Gastroesophageal sphincter (tissue), 3 donors: Measurements from ENCODE around the gene PREX1.

Source experiments
- CTCF ChIP-seq, 4 experiments: fragments of 200-600 bp in 2 of 4; fragments of 450-650 bp in 2 of 4; sonication (generic) in 1 of 4; IDR thresholded peaks; one replicate each; pipeline ENCODE4 v1.5.1; 2017 to 2019; ENCODE audit warnings: antibody characterized with exemption in 4 of 4, mild to moderate bottlenecking in 2 of 4, moderate library complexity in 2 of 4
- POLR2A ChIP-seq, 2 donors: fragments of 450-650 bp; IDR thresholded peaks; one replicate each; pipeline ENCODE4 v1.6.1; 2017; ENCODE audit warnings: antibody characterized with exemption in 2 of 2, mild to moderate bottlenecking in 2 of 2, moderate library complexity in 1 of 2

DNA sequence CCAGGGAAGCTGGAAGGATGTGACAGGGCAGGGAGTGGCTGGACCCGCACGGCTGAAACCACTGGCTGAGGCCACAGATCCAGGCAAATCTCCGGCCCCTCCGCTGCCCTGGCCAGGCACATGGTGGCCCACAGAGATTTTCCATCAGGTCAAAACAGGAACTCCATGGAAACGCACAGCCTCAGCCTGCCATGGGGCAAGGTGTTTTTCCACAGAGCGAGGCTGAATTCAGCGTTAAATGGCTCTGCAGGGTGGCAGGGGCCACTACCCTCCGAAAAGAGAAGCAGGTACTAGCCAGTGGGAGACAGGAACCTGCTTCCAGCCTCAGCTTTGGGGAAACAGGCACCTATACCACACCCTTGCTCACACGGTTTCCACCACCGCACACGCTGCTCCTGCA is 53.1 kb downstream of the PREX1 start:
- no peak for TF ChIP-seq CTCF (IDR thresholded peaks at IDR 0.05)
- TF ChIP-seq POLR2A (IDR thresholded peaks at IDR 0.05), result no peak
